ENCODE results near the gene DRD4. TPM values are rescaled to one million over a fixed set of nuclear protein-coding genes. Genes with fewer than 3 reads are reported as not detected.
"Not testable (repeated sequence)": the region's sequence is repeated elsewhere in the genome, so short reads cannot be mapped to it uniquely, and the experiment has no call there.

DRD4 gene
- total RNA-seq, 1 experiment from 2014 or later, result 0.11 TPM

GRCh38 chr11:650482-650881 is 13.4 kb downstream of the DRD4 start:
- Histone ChIP-seq H4K20me1 (ENCODE audit: low read length) (no peaks in the 10 kb centered on the region), H3K79me2 (ENCODE audit: low read length) (no peaks in the 10 kb centered on the region), H3K4me1 (ENCODE audit: insufficient read depth, low read length) (no peaks in the 10 kb centered on the region), H3F3A (ENCODE audit: low read length, unreplicated experiment) (no peaks in the 10 kb centered on the region), H3K4me3 (ENCODE audit: low read length) (no peak overlapping the region), H2AFZ (ENCODE audit: low read length) (no peak overlapping the region), H3K4me2 (ENCODE audit: low read length) (no peak overlapping the region), H3K9me3 (ENCODE audit: low read length) (no peaks in the 10 kb centered on the region), H3K9me2 (replicated peaks; ENCODE audit: low read length) (no peaks in the 10 kb centered on the region), H3K9ac (ENCODE audit: low read length) (no peak overlapping the region), H3K36me3 (ENCODE audit: low read depth, low read length) (no peaks in the 10 kb centered on the region), H3K27me3 (ENCODE audit: low read length) (no peaks in the 10 kb centered on the region), H3K27ac (ENCODE audit: low read length) (no peak overlapping the region)
- BruUV-seq (replicated peaks), result no TSS peak
- ChIA-PET CTCF (no interaction called here), POLR2A (ENCODE audit: unreplicated experiment) (no interaction called here)
- intact Hi-C loops (cut with micrococcal nuclease), result no loop called here
- ATAC-seq, result no peak
- no peak for DNase-seq
- TF ChIP-seq EZH2phosphoT487 (IDR thresholded peaks at IDR 0.05; ENCODE audit: borderline replicate concordance, low read length) (no peak), EZH2 (IDR thresholded peaks at IDR 0.05; ENCODE audit: low read length, unreplicated experiment) (no peak)

- H3K4me2 ChIP-seq (ENCODE audit: low read length); H3K27ac ChIP-seq (ENCODE audit: low read length); BruUV-seq (replicated peaks); H3K36me3 ChIP-seq (ENCODE audit: low read depth, low read length); CTCF ChIA-PET; ATAC-seq; DNase-seq; H3F3A ChIP-seq (ENCODE audit: low read length, unreplicated experiment); H3K27me3 ChIP-seq (ENCODE audit: low read length); H3K4me3 ChIP-seq (ENCODE audit: low read length); H3K9ac ChIP-seq (ENCODE audit: low read length); H4K20me1 ChIP-seq (ENCODE audit: low read length); H3K79me2 ChIP-seq (ENCODE audit: low read length); intact Hi-C loops (cut with micrococcal nuclease); H3K4me1 ChIP-seq (ENCODE audit: insufficient read depth, low read length); H3K9me3 ChIP-seq (ENCODE audit: low read length); H2AFZ ChIP-seq (ENCODE audit: low read length); H3K9me2 ChIP-seq (replicated peaks; ENCODE audit: low read length); POLR2A ChIA-PET (ENCODE audit: unreplicated experiment): not testable (repeated sequence)
These were observed 16.1 kb downstream of the DRD4 start for GRCh38 chr11:653136-653535.

DNA sequence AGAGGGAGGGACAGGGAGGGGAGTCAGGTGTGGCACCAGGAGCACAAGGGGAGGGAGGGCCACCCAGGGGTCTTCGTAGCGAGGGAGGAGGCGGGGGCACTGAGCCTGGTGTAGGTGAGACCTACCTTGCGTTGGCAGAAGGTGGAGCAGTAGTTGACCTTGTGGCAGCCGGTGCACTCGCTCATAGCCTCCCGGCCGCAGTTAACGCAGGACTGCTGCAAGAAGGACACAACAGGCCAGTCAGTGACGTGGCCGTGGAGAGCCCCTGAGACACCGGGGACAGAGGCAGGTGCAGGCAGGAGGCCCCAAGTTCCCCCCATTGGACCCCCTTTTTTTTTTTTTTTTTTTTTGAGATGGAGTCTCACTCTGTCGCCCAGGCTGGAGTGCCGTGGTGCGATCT is 16.8 kb downstream of the DRD4 start:
- ChIA-PET CTCF (no interaction called here), POLR2A (ENCODE audit: unreplicated experiment) (no interaction called here)
- no peaks in the 10 kb centered on the region for H3K4me1 ChIP-seq (ENCODE audit: insufficient read depth, low read length)
- no peak overlapping the region for H3K4me3 ChIP-seq (ENCODE audit: low read length)
- no peaks in the 10 kb centered on the region for H3K27me3 ChIP-seq (ENCODE audit: low read length)
- H3K36me3 ChIP-seq (ENCODE audit: low read depth, low read length), result no peaks in the 10 kb centered on the region
- BruUV-seq (replicated peaks), result no TSS peak
- H3K4me2 ChIP-seq (ENCODE audit: low read length), result no peak overlapping the region
- H3K9me3 ChIP-seq (ENCODE audit: low read length), result no peaks in the 10 kb centered on the region
- H3K9me2 ChIP-seq (replicated peaks; ENCODE audit: low read length), result no peaks in the 10 kb centered on the region
- H2AFZ ChIP-seq (ENCODE audit: low read length), result no peak overlapping the region
- no peaks in the 10 kb centered on the region for H3F3A ChIP-seq (ENCODE audit: low read length, unreplicated experiment)
- intact Hi-C loops (cut with micrococcal nuclease), result no loop called here
- no peaks in the 10 kb centered on the region for H3K79me2 ChIP-seq (ENCODE audit: low read length)
- TF ChIP-seq, protein P1, sequence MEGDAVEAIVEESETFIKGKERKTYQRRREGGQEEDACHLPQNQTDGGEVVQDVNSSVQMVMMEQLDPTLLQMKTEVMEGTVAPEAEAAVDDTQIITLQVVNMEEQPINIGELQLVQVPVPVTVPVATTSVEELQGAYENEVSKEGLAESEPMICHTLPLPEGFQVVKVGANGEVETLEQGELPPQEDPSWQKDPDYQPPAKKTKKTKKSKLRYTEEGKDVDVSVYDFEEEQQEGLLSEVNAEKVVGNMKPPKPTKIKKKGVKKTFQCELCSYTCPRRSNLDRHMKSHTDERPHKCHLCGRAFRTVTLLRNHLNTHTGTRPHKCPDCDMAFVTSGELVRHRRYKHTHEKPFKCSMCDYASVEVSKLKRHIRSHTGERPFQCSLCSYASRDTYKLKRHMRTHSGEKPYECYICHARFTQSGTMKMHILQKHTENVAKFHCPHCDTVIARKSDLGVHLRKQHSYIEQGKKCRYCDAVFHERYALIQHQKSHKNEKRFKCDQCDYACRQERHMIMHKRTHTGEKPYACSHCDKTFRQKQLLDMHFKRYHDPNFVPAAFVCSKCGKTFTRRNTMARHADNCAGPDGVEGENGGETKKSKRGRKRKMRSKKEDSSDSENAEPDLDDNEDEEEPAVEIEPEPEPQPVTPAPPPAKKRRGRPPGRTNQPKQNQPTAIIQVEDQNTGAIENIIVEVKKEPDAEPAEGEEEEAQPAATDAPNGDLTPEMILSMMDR (conservative IDR thresholded peaks at IDR 0.05; ENCODE audit: low read depth, low read length), result no peak
- no peak for TF ChIP-seq EZH2phosphoT487 (IDR thresholded peaks at IDR 0.05; ENCODE audit: borderline replicate concordance, low read length)
- TF ChIP-seq EZH2 (IDR thresholded peaks at IDR 0.05; ENCODE audit: low read length, unreplicated experiment), result no peak
- DNase-seq, result no peak
- H3K9ac ChIP-seq (ENCODE audit: low read length), result no peak overlapping the region
- H3K27ac ChIP-seq (ENCODE audit: low read length), result no peak overlapping the region
- ATAC-seq, result no peak
- no peaks in the 10 kb centered on the region for H4K20me1 ChIP-seq (ENCODE audit: low read length)

DNA sequence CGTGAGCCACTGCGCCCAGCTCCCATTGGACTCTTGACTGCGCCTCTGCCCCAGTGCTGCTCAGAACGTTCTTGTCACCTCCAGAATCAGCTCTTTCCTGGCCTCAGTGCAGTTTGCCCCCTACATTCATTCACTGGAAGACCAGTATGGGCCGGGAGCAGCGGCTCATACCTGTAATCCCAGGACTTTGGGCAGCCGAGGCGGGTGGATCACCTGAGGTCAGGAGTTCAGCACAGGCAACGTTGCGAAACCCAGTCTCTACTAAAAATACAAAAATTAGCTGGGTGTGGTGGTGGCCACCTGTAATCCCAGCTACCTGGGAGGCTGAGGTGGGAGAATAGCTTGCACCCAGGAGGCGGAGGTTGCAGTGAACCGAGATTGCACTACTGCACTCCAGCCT is 17.4 kb downstream of the DRD4 start:
- H3K9ac ChIP-seq (ENCODE audit: low read length); H3K27ac ChIP-seq (ENCODE audit: low read length); ATAC-seq; H3K9me3 ChIP-seq (ENCODE audit: low read length); H3K36me3 ChIP-seq (ENCODE audit: low read depth, low read length); H4K20me1 ChIP-seq (ENCODE audit: low read length); CTCF ChIA-PET; H3K4me2 ChIP-seq (ENCODE audit: low read length); H2AFZ ChIP-seq (ENCODE audit: low read length); DNase-seq; H3F3A ChIP-seq (ENCODE audit: low read length, unreplicated experiment); H3K4me3 ChIP-seq (ENCODE audit: low read length); H3K27me3 ChIP-seq (ENCODE audit: low read length); BruUV-seq (replicated peaks); intact Hi-C loops (cut with micrococcal nuclease); H3K9me2 ChIP-seq (replicated peaks; ENCODE audit: low read length); H3K79me2 ChIP-seq (ENCODE audit: low read length); H3K4me1 ChIP-seq (ENCODE audit: insufficient read depth, low read length); POLR2A ChIA-PET (ENCODE audit: unreplicated experiment): not testable (repeated sequence)
